ENCODE data around the gene NFIL3. TPM values are rescaled to one million over a fixed set of nuclear protein-coding genes. Genes with fewer than 3 reads are reported as not detected.

The NFIL3 gene
- total and polyA plus RNA-seq, 2 experiments from 2014 or later, result 4.1 to 7.5 TPM

- ATAC-seq, result no peak
- H4K20me1 ChIP-seq (replicated peaks; ENCODE audit: insufficient read depth), result no peaks in the 10 kb centered on the region
- H2AFZ ChIP-seq, result no peak overlapping the region
- DNase-seq (ENCODE audit: low spot score), result no peak
- H3K4me1 Mint-ChIP-seq, result no peaks in the 10 kb centered on the region
- no peaks in the 10 kb centered on the region for H3K36me3 Mint-ChIP-seq (ENCODE audit: low read depth)
- no peaks in the 10 kb centered on the region for H3K9me2 ChIP-seq (ENCODE audit: insufficient read depth)
- no peak overlapping the region for H3K27ac ChIP-seq (ENCODE audit: low read depth)
- H3K27me3 Mint-ChIP-seq (ENCODE audit: insufficient read depth, low read depth, poor library complexity), result no peaks in the 10 kb centered on the region
- H3F3A ChIP-seq (replicated peaks; ENCODE audit: low read depth), result no peaks in the 10 kb centered on the region
- H3K4me1 ChIP-seq (ENCODE audit: insufficient read depth), result no peaks in the 10 kb centered on the region
- H3K4me3 ChIP-seq, result no peak overlapping the region
- H3K9me3 Mint-ChIP-seq, result no peaks in the 10 kb centered on the region
- no peaks in the 10 kb centered on the region for H3K36me3 ChIP-seq (ENCODE audit: insufficient read depth)
- no peaks in the 10 kb centered on the region for H3K79me2 ChIP-seq (replicated peaks; ENCODE audit: insufficient read depth)
- no peak for TF ChIP-seq ETS1 (IDR thresholded peaks at IDR 0.05)
- no peak for TF ChIP-seq REST (IDR thresholded peaks at IDR 0.05; ENCODE audit: unreplicated experiment)
- TF ChIP-seq POLR2AphosphoS5 (IDR thresholded peaks at IDR 0.05; ENCODE audit: low read depth), result no peak
- no peak for TF ChIP-seq JUNB (IDR thresholded peaks at IDR 0.05; ENCODE audit: unreplicated experiment)
- H3K4me3 Mint-ChIP-seq, result no peak overlapping the region
- no peak overlapping the region for H3K4me2 ChIP-seq
- no peak overlapping the region for H3K27ac Mint-ChIP-seq
- H3K27me3 ChIP-seq (ENCODE audit: insufficient read depth), result no peaks in the 10 kb centered on the region
Observed at GRCh38 chr9:91395106-91395552, 28.5 kb downstream of the NFIL3 start.

- DNase-seq (ENCODE audit: low spot score) (no peak), ATAC-seq (no peak)
- Mint-ChIP-seq H3K4me1 (no peaks in the 10 kb centered on the region), H3K36me3 (ENCODE audit: low read depth) (no peaks in the 10 kb centered on the region), H3K4me3 (no peak overlapping the region), H3K27ac (no peak overlapping the region), H3K9me3 (no peaks in the 10 kb centered on the region), H3K27me3 (ENCODE audit: insufficient read depth, low read depth, poor library complexity) (no peaks in the 10 kb centered on the region)
- Histone ChIP-seq H3K4me2 (no peak overlapping the region), H4K20me1 (replicated peaks; ENCODE audit: insufficient read depth) (no peaks in the 10 kb centered on the region), H3F3A (replicated peaks; ENCODE audit: low read depth) (no peaks in the 10 kb centered on the region), H3K9me2 (ENCODE audit: insufficient read depth) (no peaks in the 10 kb centered on the region), H3K27ac (ENCODE audit: low read depth) (no peak overlapping the region), H3K4me1 (ENCODE audit: insufficient read depth) (no peaks in the 10 kb centered on the region), H3K4me3 (no peak overlapping the region), H2AFZ (no peak overlapping the region; the same call in 1 of the 2 replicates), H3K79me2 (replicated peaks; ENCODE audit: insufficient read depth) (no peaks in the 10 kb centered on the region), H3K36me3 (ENCODE audit: insufficient read depth) (no peaks in the 10 kb centered on the region), H3K27me3 (ENCODE audit: insufficient read depth) (no peaks in the 10 kb centered on the region)
- TF ChIP-seq EZH2 (IDR thresholded peaks at IDR 0.05; ENCODE audit: low read depth, unreplicated experiment) (no peak), JUNB (IDR thresholded peaks at IDR 0.05; ENCODE audit: unreplicated experiment) (no peak), CREB1 (CRISPR knock-in tag; IDR thresholded peaks at IDR 0.05; ENCODE audit: low read depth) (no peak), ZNF114 (CRISPR knock-in tag; IDR thresholded peaks at IDR 0.05) (no peak), EZH2phosphoT487 (IDR thresholded peaks at IDR 0.05; ENCODE audit: unreplicated experiment) (no peak), NANOG (IDR thresholded peaks at IDR 0.05; ENCODE audit: borderline replicate concordance) (no peak), POLR2AphosphoS5 (IDR thresholded peaks at IDR 0.05; ENCODE audit: low read depth) (no peak), ZNF331 (CRISPR knock-in tag; IDR thresholded peaks at IDR 0.05; ENCODE audit: low read depth) (no peak), CTCF (conservative IDR thresholded peaks at IDR 0.05; ENCODE audit: low read depth in 2 of 2) (no peak), REST (IDR thresholded peaks at IDR 0.05; ENCODE audit: unreplicated experiment) (no peak)
Observed at GRCh38 chr9:91393826-91394225, 29.8 kb downstream of the NFIL3 start.

Measured in GM23338 (cell line).